Cardiac muscle cell (in vitro differentiated cells and primary cell): ENCODE measurements around the gene LANCL2. TPM values are rescaled to one million over a fixed set of nuclear protein-coding genes. Genes with fewer than 3 reads are reported as not detected.
"Not testable (repeated sequence)": the region's sequence is repeated elsewhere in the genome, so short reads cannot be mapped to it uniquely, and the experiment has no call there.

Source experiments
- DNase-seq, 2 donors: peaks; one replicate each; pipeline versions ENCODE4 v3.0.0 to v3.0.0-alpha.2; 2010 to 2017; ENCODE audit warnings: low read depth in 1 of 2, low spot score in 1 of 2
- H3K27ac ChIP-seq: fragments of 200-600 bp; sonication (generic); 2 replicates; pipeline ENCODE4 v1.5.1; 2016
- H3K27me3 ChIP-seq: fragments of 200-600 bp; sonication (generic); 2 replicates; pipeline ENCODE4 v1.6.0; 2016; ENCODE audit warnings: control low read depth
- H3K36me3 ChIP-seq: fragments of 200-600 bp; sonication (generic); 2 replicates; pipeline ENCODE4 v1.5.1; 2016; ENCODE audit warnings: control low read depth
- H3K4me1 ChIP-seq: fragments of 200-600 bp; sonication (generic); 2 replicates; pipeline ENCODE4 v1.8.1; 2017; ENCODE audit warnings: low read depth, mild to moderate bottlenecking, mixed run types
- H3K4me3 ChIP-seq: fragments of 200-600 bp; sonication (generic); 2 replicates; pipeline ENCODE4 v1.5.1; 2016; ENCODE audit warnings: mild to moderate bottlenecking
- H3K9me3 ChIP-seq: fragments of 200-600 bp; sonication (generic); 2 replicates; pipeline ENCODE4 v1.5.1; 2017; ENCODE audit warnings: low read depth, mild to moderate bottlenecking, control low read depth
- polyA plus RNA-seq: library from polyadenylated mRNA; unstranded; fragments of >200 nt; fragmentation: Nextera tagmentation; extraction: Ambion mirVana; gene quantifications from 2 replicates; pipeline ENCODE4 v1.2.1, GENCODE V29; 2016
- total RNA-seq: library from RNA; depleted of rRNA; stranded (reverse); fragments of >200 nt; gene quantifications from 2 replicates; pipeline ENCODE4 v1.2.3, GENCODE V29; 2016
- TF ChIP-seq, protein P1 (sequence below): IDR thresholded peaks from 2 replicates; pipeline ENCODE4 v1.5.1; 2012; ENCODE audit warnings: low read depth, mild to moderate bottlenecking, low read length

LANCL2 gene
- total and polyA plus RNA-seq, 2 experiments from 2014 or later: 13.8 to 18.8 TPM

- no peaks in the 10 kb centered on the region for H3K27me3 ChIP-seq
- H3K9me3 ChIP-seq: no peaks in the 10 kb centered on the region
- DNase-seq: no peak
- no peak overlapping the region for H3K4me3 ChIP-seq
- no peaks in the 10 kb centered on the region for H3K4me1 ChIP-seq
- TF ChIP-seq, protein P1, sequence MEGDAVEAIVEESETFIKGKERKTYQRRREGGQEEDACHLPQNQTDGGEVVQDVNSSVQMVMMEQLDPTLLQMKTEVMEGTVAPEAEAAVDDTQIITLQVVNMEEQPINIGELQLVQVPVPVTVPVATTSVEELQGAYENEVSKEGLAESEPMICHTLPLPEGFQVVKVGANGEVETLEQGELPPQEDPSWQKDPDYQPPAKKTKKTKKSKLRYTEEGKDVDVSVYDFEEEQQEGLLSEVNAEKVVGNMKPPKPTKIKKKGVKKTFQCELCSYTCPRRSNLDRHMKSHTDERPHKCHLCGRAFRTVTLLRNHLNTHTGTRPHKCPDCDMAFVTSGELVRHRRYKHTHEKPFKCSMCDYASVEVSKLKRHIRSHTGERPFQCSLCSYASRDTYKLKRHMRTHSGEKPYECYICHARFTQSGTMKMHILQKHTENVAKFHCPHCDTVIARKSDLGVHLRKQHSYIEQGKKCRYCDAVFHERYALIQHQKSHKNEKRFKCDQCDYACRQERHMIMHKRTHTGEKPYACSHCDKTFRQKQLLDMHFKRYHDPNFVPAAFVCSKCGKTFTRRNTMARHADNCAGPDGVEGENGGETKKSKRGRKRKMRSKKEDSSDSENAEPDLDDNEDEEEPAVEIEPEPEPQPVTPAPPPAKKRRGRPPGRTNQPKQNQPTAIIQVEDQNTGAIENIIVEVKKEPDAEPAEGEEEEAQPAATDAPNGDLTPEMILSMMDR: no peak
- H3K36me3 ChIP-seq: peaks cover 13% of the 10 kb centered on the region
- no peak overlapping the region for H3K27ac ChIP-seq
Measured at GRCh38 chr7:55410667-55411239, 45.6 kb downstream of the LANCL2 start.

DNA sequence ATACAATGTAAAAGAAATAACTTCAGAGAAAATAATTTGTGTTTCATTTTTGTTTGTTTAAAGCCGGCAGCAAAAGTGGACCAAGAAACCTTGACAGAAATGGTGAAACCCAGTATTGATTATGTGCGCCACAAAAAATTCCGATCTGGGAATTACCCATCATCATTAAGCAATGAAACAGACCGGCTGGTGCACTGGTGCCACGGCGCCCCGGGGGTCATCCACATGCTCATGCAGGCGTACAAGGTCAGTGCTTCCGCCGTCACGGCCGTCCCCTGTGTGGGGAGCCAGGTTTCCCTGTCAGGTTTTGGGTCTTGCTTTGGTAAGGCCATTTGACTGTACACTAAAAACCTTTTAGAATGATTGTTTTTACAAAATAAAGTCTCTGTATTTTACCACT, 46.7 kb downstream of the LANCL2 start:
- Histone ChIP-seq H3K9me3 (no peaks in the 10 kb centered on the region), H3K27ac (no peak overlapping the region), H3K4me3 (no peak overlapping the region), H3K4me1 (no peaks in the 10 kb centered on the region), H3K27me3 (no peaks in the 10 kb centered on the region), H3K36me3 (peaks cover 13% of the 10 kb centered on the region)
- TF ChIP-seq, protein P1: no peak
- DNase-seq: no peak

- H3K27ac ChIP-seq: no peak overlapping the region
- no peak for DNase-seq
- no peak overlapping the region for H3K4me3 ChIP-seq
- H3K27me3 ChIP-seq: no peaks in the 10 kb centered on the region
- H3K4me1 ChIP-seq: no peaks in the 10 kb centered on the region
- H3K36me3 ChIP-seq: peaks cover 13% of the 10 kb centered on the region
- H3K9me3 ChIP-seq: no peaks in the 10 kb centered on the region
- TF ChIP-seq, protein P1: no peak
Measured at GRCh38 chr7:55413442-55413841, 48.3 kb downstream of the LANCL2 start.

DNA sequence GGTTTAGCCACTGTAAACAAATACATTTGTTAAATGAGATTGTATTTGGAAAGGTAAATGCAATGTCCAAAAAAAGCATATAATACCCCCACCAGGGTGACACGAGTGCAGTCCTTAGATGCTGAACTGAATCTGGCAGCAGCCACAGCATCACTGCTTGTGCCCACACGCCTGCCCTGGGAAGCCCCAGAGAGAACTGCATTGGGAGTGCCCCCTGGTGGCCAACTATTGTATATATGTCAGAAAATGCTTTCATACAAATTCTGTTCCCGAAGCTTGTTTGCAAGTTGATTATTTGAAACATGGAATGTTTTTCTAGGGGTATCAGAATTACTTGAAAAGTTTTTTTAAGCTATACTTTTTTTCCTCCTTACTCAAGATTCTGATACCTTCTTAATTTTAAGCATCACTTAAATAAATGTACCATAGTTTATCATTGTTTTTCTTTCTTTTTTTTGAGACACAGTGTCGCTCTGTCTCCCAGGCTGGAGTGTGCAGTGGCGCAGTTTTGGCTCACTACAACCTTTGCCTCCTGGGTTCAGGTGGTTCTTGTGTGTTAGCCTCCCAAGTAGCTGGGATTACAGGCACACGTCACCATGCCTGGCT, 50.1 kb downstream of the LANCL2 start:
- H3K4me1 ChIP-seq: no peaks in the 10 kb centered on the region
- H3K27ac ChIP-seq: no peak overlapping the region
- TF ChIP-seq, protein P1: peak; percentile 70
- peak; percentile 81 to 86 for DNase-seq
- H3K9me3 ChIP-seq: no peaks in the 10 kb centered on the region
- no peak overlapping the region for H3K4me3 ChIP-seq
- peaks cover 13% of the 10 kb centered on the region for H3K36me3 ChIP-seq
- H3K27me3 ChIP-seq: no peaks in the 10 kb centered on the region

GRCh38 chr7:55417456-55417855, 52.3 kb downstream of the LANCL2 start:
- H3K27ac ChIP-seq, H3K4me1 ChIP-seq, H3K36me3 ChIP-seq, H3K9me3 ChIP-seq, DNase-seq, H3K27me3 ChIP-seq, H3K4me3 ChIP-seq: not testable (repeated sequence)

DNA sequence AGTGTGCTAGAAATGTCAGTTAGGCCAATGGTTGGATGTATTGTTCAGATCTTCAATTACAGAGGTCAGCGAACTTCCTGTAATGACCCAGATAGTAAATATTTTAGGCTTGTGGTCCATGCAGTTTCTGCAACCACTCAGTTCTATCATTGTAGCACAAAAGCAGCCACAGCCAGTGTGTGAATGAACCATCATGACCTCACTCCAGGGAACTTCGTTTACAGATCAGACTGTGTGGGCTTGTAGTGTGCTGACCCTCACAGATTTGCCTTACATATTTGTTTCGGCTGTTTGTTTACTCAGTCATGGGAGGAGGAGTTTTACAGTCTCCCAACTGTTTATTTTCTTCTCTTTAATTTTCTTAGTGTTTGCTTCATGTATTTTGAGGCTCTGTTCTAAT, 55.4 kb downstream of the LANCL2 start:
- Histone ChIP-seq H3K9me3 (no peaks in the 10 kb centered on the region), H3K27me3 (no peaks in the 10 kb centered on the region), H3K4me1 (no peaks in the 10 kb centered on the region), H3K27ac (no peak overlapping the region), H3K4me3 (no peak overlapping the region), H3K36me3 (peaks cover 2% of the 10 kb centered on the region)
- peak in 1 of 2 donors; percentile 22 for DNase-seq
- TF ChIP-seq, protein P1: no peak
